GM12892 (cell line): ENCODE results near the gene TMEM217.

ENCODE experiments used
- POLR2A ChIP-seq: IDR thresholded peaks from 2 replicates; pipeline ENCODE4 v1.6.1; 2011; ENCODE audit warnings: low read depth, low read length, control low read depth
- POLR2AphosphoS5 ChIP-seq: IDR thresholded peaks from 2 replicates; pipeline ENCODE4 v1.6.1; 2011; ENCODE audit warnings: low read depth, low read length, control low read depth

DNA sequence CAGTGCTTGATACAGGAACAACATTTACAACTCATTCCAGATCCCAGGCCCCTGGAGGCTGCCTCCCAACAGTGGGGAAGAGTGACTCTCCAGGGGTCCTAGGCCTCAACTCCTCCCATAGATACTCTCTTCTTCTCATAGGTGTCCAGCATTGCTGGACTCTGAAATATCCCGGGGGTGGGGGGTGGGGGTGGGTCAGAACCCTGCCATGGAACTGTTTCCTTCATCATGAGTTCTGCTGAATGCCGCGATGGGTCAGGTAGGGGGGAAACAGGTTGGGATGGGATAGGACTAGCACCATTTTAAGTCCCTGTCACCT, 83.8 kb downstream of the TMEM217 start:
- TF ChIP-seq POLR2A = no peak
- TF ChIP-seq POLR2AphosphoS5 = no peak
